Neural progenitor cell (in vitro differentiated cells): ENCODE results near the gene CCDC60. TPM values are rescaled to one million over a fixed set of nuclear protein-coding genes. Genes with fewer than 3 reads are reported as not detected.

ENCODE experiments used
- DNase-seq: peaks from one replicate; pipeline ENCODE4 v3.0.0-alpha.2; 2016; ENCODE audit warnings: low spot score
- H2AFZ ChIP-seq: fragments of 200-600 bp; sonication (generic); replicated peaks from 2 replicates; pipeline ENCODE4 v1.6.1; 2016; ENCODE audit warnings: antibody characterized with exemption
- H3F3A ChIP-seq: fragments of 200-600 bp; sonication (generic); 2 replicates; pipeline ENCODE4 v1.6.1; 2016; ENCODE audit warnings: antibody characterized with exemption, low read depth
- H3K27ac ChIP-seq: fragments of 200-600 bp; sonication (generic); 2 replicates; pipeline ENCODE4 v1.5.1; 2016; ENCODE audit warnings: mild to moderate bottlenecking
- H3K27me3 ChIP-seq: fragments of 200-600 bp; sonication (generic); 2 replicates; pipeline ENCODE4 v1.6.1; 2016; ENCODE audit warnings: mild to moderate bottlenecking, moderate library complexity
- H3K36me3 ChIP-seq: fragments of 200-600 bp; sonication (generic); 2 replicates; pipeline ENCODE4 v1.5.1; 2016
- H3K4me1 ChIP-seq: fragments of 200-600 bp; sonication (generic); 2 replicates; pipeline ENCODE4 v1.6.1; 2016; ENCODE audit warnings: mixed run types
- H3K4me2 ChIP-seq: fragments of 200-600 bp; sonication (generic); 2 replicates; pipeline ENCODE4 v1.6.1; 2016
- H3K4me3 ChIP-seq: fragments of 200-600 bp; sonication (generic); 2 replicates; pipeline ENCODE4 v1.5.1; 2016
- H3K79me2 ChIP-seq: fragments of 200-600 bp; sonication (generic); 2 replicates; pipeline ENCODE4 v1.6.1; 2016; ENCODE audit warnings: low read depth
- H3K9ac ChIP-seq: fragments of 200-600 bp; sonication (generic); 2 replicates; pipeline ENCODE4 v1.6.1; 2016
- H3K9me3 ChIP-seq: fragments of 200-600 bp; sonication (generic); 2 replicates; pipeline ENCODE4 v1.5.1; 2016; ENCODE audit warnings: low read depth
- H4K20me1 ChIP-seq: fragments of 200-600 bp; sonication (generic); 2 replicates; pipeline ENCODE4 v1.6.1; 2016; ENCODE audit warnings: low read depth
- H3K27ac Mint-ChIP-seq: 3 replicates; pipeline ENCODE4 v1.8.0; 2021; ENCODE audit warnings: mixed read lengths
- H3K27me3 Mint-ChIP-seq: 2 replicates; pipeline ENCODE4 v1.8.0; 2022; ENCODE audit warnings: low read depth, mild to moderate bottlenecking, inconsistent platforms, moderate library complexity, mixed read lengths; ENCODE audit not compliant: insufficient read depth
- H3K36me3 Mint-ChIP-seq: 3 replicates; pipeline ENCODE4 v1.8.0; 2021; ENCODE audit warnings: mixed read lengths
- H3K4me1 Mint-ChIP-seq: 3 replicates; pipeline ENCODE4 v1.8.0; 2021; ENCODE audit warnings: mixed read lengths
- H3K4me3 Mint-ChIP-seq: 3 replicates; pipeline ENCODE4 v1.8.0; 2021; ENCODE audit warnings: mild to moderate bottlenecking, moderate library complexity, mixed read lengths
- H3K9me3 Mint-ChIP-seq: 3 replicates; pipeline ENCODE4 v1.8.0; 2020; ENCODE audit warnings: mixed read lengths
- EZH2 ChIP-seq: fragments of 200-600 bp; sonication (generic); IDR thresholded peaks from 2 replicates; pipeline ENCODE4 v1.6.1; 2017; ENCODE audit warnings: antibody characterized with exemption, mild to moderate bottlenecking, moderate library complexity
- EZH2phosphoT487 ChIP-seq: fragments of 200-600 bp; sonication (generic); IDR thresholded peaks from 2 replicates; pipeline ENCODE4 v1.6.1; 2017; ENCODE audit warnings: antibody characterized with exemption
- total RNA-seq: library from RNA; depleted of rRNA; stranded (reverse); fragments of >200 nt; gene quantifications from 2 replicates; pipeline ENCODE4 v1.2.3, GENCODE V29; 2015; ENCODE audit warnings: low replicate concordance
- TF ChIP-seq, protein P1 (sequence below): fragments of 200-600 bp; sonication (generic); IDR thresholded peaks from 2 replicates; pipeline ENCODE4 v1.5.1; 2017; ENCODE audit warnings: antibody characterized with exemption, mild to moderate bottlenecking

Gene CCDC60
- total RNA-seq, 1 donor from 2014 or later = 4.6 TPM

DNA sequence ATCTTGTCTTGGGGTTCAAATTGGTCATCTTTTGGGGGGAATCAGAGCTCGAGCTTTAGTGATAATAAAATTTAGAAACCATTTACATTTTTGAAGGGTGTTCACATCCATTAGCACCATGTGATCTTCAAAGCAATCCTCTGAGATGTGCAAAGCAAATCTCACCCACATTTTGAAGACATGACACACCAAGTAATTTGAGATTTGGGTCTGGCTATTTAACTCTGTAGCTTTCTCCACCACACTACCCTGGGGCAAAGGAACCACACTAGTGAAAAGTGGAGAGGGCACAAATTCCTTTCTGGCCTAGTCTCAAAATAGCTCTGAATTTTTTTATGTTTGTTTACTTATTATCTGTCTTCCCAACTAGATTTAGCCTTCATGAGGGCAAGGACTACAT lies 212.5 kb downstream of the CCDC60 start:
- Histone ChIP-seq H3K79me2 (no peaks in the 10 kb centered on the region), H3K36me3 (no peaks in the 10 kb centered on the region), H3K27ac (no peak overlapping the region), H3K4me1 (no peaks in the 10 kb centered on the region), H3K9ac (no peak overlapping the region), H3K4me3 (no peak overlapping the region), H3K27me3 (peaks cover 36% of the 10 kb centered on the region), H4K20me1 (no peaks in the 10 kb centered on the region), H3K9me3 (no peaks in the 10 kb centered on the region), H2AFZ (no peak overlapping the region), H3K4me2 (no peak overlapping the region), H3F3A (no peaks in the 10 kb centered on the region)
- peaks cover 6% of the 10 kb centered on the region for H3K27me3 Mint-ChIP-seq
- H3K36me3 Mint-ChIP-seq = no peaks in the 10 kb centered on the region
- TF ChIP-seq, protein P1, sequence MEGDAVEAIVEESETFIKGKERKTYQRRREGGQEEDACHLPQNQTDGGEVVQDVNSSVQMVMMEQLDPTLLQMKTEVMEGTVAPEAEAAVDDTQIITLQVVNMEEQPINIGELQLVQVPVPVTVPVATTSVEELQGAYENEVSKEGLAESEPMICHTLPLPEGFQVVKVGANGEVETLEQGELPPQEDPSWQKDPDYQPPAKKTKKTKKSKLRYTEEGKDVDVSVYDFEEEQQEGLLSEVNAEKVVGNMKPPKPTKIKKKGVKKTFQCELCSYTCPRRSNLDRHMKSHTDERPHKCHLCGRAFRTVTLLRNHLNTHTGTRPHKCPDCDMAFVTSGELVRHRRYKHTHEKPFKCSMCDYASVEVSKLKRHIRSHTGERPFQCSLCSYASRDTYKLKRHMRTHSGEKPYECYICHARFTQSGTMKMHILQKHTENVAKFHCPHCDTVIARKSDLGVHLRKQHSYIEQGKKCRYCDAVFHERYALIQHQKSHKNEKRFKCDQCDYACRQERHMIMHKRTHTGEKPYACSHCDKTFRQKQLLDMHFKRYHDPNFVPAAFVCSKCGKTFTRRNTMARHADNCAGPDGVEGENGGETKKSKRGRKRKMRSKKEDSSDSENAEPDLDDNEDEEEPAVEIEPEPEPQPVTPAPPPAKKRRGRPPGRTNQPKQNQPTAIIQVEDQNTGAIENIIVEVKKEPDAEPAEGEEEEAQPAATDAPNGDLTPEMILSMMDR = no peak
- TF ChIP-seq EZH2phosphoT487 = no peak
- TF ChIP-seq EZH2 = no peak
- DNase-seq = no peak
- no peaks in the 10 kb centered on the region for H3K4me1 Mint-ChIP-seq
- no peaks in the 10 kb centered on the region for H3K9me3 Mint-ChIP-seq
- H3K27ac Mint-ChIP-seq = no peak overlapping the region
- no peak overlapping the region for H3K4me3 Mint-ChIP-seq

DNA sequence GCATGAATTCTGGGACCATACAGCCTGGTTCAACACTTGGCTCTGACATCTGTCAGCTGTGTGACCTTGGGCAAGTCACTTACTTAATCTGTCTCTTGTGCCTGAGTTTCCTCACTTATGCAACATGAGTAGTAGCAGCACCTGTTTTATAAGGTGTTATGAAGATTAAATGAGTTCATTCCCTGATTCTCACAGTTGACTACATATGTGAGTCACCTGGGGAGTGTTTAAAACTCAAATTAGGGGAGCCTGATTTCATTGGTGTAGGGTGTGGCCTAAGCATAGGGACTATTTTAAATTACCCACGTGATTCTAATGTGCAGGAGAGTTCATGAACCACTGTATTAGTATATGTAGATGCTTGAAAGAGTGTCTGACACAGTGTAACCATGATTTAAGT lies 222.3 kb downstream of the CCDC60 start:
- Histone ChIP-seq H3K36me3 (no peaks in the 10 kb centered on the region), H3K27me3 (peaks cover 12% of the 10 kb centered on the region), H4K20me1 (no peaks in the 10 kb centered on the region), H3K27ac (no peak overlapping the region), H3K4me1 (no peaks in the 10 kb centered on the region), H2AFZ (no peak overlapping the region), H3K4me3 (no peak overlapping the region), H3F3A (no peaks in the 10 kb centered on the region), H3K9me3 (no peaks in the 10 kb centered on the region), H3K4me2 (no peak overlapping the region), H3K9ac (no peak overlapping the region), H3K79me2 (no peaks in the 10 kb centered on the region)
- no peak for DNase-seq
- no peaks in the 10 kb centered on the region for H3K27me3 Mint-ChIP-seq
- no peak overlapping the region for H3K27ac Mint-ChIP-seq
- no peaks in the 10 kb centered on the region for H3K36me3 Mint-ChIP-seq
- TF ChIP-seq EZH2phosphoT487 = no peak
- no peak for TF ChIP-seq EZH2
- TF ChIP-seq, protein P1 = no peak
- H3K9me3 Mint-ChIP-seq = no peaks in the 10 kb centered on the region
- no peaks in the 10 kb centered on the region for H3K4me1 Mint-ChIP-seq
- H3K4me3 Mint-ChIP-seq = no peak overlapping the region

DNA sequence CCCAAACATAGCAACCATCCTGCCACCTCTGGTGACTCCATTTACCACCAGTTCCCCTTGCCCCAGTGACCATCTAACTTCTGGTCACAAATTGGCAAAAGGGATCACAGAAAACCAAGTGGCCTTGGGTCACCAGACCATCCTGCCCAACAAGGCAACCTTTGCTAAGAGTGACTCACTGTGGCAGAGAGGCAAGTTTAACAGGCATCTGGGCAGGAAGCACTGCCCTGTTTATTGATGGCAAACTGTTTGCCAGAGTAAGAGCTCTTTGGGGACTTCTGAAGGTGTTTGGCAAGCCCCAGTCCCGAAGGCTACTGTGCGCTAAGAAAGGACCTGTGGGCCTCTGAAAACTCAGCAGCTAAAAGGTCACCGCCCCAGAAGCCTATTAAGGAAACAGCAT lies 230.9 kb downstream of the CCDC60 start:
- no peaks in the 10 kb centered on the region for H3K4me1 Mint-ChIP-seq
- TF ChIP-seq, protein P1 = no peak
- TF ChIP-seq EZH2 (no peak), EZH2phosphoT487 (no peak)
- no peak overlapping the region for H3K4me2 ChIP-seq
- no peak overlapping the region for H3K9ac ChIP-seq
- no peaks in the 10 kb centered on the region for H3K27me3 Mint-ChIP-seq
- H3K79me2 ChIP-seq = no peaks in the 10 kb centered on the region
- no peaks in the 10 kb centered on the region for H3F3A ChIP-seq
- no peak overlapping the region for H3K27ac ChIP-seq
- no peak overlapping the region for H3K4me3 Mint-ChIP-seq
- DNase-seq = no peak
- H3K36me3 Mint-ChIP-seq = no peaks in the 10 kb centered on the region
- no peaks in the 10 kb centered on the region for H3K9me3 ChIP-seq
- no peak overlapping the region for H2AFZ ChIP-seq
- H3K4me3 ChIP-seq = no peak overlapping the region
- H4K20me1 ChIP-seq = no peaks in the 10 kb centered on the region
- H3K27ac Mint-ChIP-seq = no peak overlapping the region
- no peaks in the 10 kb centered on the region for H3K4me1 ChIP-seq
- no peaks in the 10 kb centered on the region for H3K36me3 ChIP-seq
- H3K27me3 ChIP-seq = no peaks in the 10 kb centered on the region
- no peaks in the 10 kb centered on the region for H3K9me3 Mint-ChIP-seq
